OCI-LY3 (cell line): ENCODE measurements around the gene DOCK1.

Source experiments
- CTCF ChIP-seq: fragments of 200-600, 300-600 bp; sonication (generic); IDR thresholded peaks from 2 replicates; pipeline ENCODE4 v1.5.1; 2014; ENCODE audit warnings: antibody characterized with exemption, low read length, low read depth
- EZH2phosphoT487 ChIP-seq: fragments of 200-600 bp; shearing (Covaris generic); IDR thresholded peaks from 2 replicates; pipeline ENCODE4 v1.6.1; 2018; ENCODE audit warnings: antibody characterized with exemption, mixed run types, low read depth

- TF ChIP-seq CTCF (no peak), EZH2phosphoT487 (no peak)
Measured at GRCh38 chr10:127142136-127142535, 236.9 kb downstream of the DOCK1 start.
